ENCODE measurements around the gene TNFAIP6. TPM values are rescaled to one million over a fixed set of nuclear protein-coding genes. Genes with fewer than 3 reads are reported as not detected.

TNFAIP6 gene
- total RNA-seq, 1 donor from 2014 or later: 2.0 TPM

DNA sequence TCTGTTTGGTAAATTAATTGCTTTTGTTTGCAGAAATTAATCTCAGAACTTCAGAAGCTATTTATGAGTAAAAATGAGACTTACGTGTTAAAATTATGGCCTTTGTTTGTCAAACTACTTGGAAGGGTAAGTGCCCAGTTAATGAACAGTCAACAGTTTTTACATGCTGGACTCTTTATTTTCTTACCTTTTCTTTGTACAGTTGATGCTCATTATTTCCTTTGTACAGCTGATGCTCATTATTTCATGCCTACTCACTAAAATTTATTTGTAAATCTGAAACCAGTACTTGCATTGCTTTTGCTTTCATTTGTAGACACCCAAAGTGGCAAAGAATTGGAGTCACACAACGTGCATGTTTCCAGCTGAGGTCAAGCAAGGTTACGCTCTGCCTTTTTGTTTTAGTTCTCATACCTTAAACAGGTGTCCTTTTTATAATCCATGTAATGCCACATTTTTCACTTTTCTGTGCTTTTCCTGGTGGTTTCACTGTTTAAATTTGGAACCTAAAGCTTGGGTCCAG is 65.6 kb downstream of the TNFAIP6 start:
- Histone ChIP-seq H3K4me3 (no peak overlapping the region), H3K36me3 (peaks cover 0 to 39% of the 10 kb centered on the region in 2 donors), H3K27me3 (no peaks in the 10 kb centered on the region), H3K9me3 (no peaks in the 10 kb centered on the region), H3K27ac (no peak overlapping the region), H3K4me1 (no peaks in the 10 kb centered on the region)
- intact Hi-C loops (cut with DNase I): no loop called here
- TF ChIP-seq, protein P1, sequence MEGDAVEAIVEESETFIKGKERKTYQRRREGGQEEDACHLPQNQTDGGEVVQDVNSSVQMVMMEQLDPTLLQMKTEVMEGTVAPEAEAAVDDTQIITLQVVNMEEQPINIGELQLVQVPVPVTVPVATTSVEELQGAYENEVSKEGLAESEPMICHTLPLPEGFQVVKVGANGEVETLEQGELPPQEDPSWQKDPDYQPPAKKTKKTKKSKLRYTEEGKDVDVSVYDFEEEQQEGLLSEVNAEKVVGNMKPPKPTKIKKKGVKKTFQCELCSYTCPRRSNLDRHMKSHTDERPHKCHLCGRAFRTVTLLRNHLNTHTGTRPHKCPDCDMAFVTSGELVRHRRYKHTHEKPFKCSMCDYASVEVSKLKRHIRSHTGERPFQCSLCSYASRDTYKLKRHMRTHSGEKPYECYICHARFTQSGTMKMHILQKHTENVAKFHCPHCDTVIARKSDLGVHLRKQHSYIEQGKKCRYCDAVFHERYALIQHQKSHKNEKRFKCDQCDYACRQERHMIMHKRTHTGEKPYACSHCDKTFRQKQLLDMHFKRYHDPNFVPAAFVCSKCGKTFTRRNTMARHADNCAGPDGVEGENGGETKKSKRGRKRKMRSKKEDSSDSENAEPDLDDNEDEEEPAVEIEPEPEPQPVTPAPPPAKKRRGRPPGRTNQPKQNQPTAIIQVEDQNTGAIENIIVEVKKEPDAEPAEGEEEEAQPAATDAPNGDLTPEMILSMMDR (IDR thresholded peaks at IDR 0.05): no peak
- TF ChIP-seq POLR2AphosphoS5 (IDR thresholded peaks at IDR 0.05; ENCODE audit: insufficient read depth in 1 of 2, low read depth in 1 of 2): no peak
- TF ChIP-seq POLR2A (IDR thresholded peaks at IDR 0.05): no peak
- no peak for DNase-seq (ENCODE audit: extremely low spot score in 2 of 2)

DNA sequence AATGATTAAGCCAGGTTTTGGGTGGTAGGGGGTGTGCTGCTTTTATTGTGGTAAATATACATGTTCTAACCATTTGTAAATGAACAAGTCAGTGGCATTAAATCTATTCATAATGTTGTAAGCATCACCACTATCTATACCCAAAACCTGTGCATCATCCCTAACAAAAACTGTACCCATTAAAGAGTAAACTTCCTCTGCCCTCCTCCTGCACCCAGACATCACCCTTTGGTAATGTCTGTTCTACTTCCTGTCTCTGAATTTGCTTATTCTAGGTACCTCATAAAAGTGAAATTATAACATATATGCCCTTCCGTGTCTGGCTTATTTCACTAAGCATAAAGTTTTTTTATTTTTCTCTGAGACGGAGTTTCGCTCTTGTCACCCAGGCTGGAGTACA is 66.4 kb downstream of the TNFAIP6 start:
- no peak for DNase-seq (ENCODE audit: extremely low spot score in 2 of 2)
- no peak for TF ChIP-seq POLR2A (IDR thresholded peaks at IDR 0.05)
- TF ChIP-seq POLR2AphosphoS5 (IDR thresholded peaks at IDR 0.05; ENCODE audit: insufficient read depth in 1 of 2, low read depth in 1 of 2): no peak
- Histone ChIP-seq H3K27ac (no peak overlapping the region), H3K4me3 (no peak overlapping the region), H3K9me3 (no peaks in the 10 kb centered on the region), H3K36me3 (peaks cover 0 to 39% of the 10 kb centered on the region in 2 donors), H3K4me1 (no peaks in the 10 kb centered on the region), H3K27me3 (no peaks in the 10 kb centered on the region)
- intact Hi-C loops (cut with DNase I): no loop called here

Small RNA genes lying within 50 kb of the gene (microRNA-seq; reads per million reads assigned to microRNA genes)
- gene MIR4773-1 (ENCODE audit: borderline number of aligned reads, borderline replicate concordance) (not detected), gene MIR4773-2 (ENCODE audit: borderline number of aligned reads, borderline replicate concordance) (not detected)

Small RNA genes lying within 50 kb of the gene (small RNA-seq; reads per million reads assigned to genes)
- gene MIR4773-1 (not detected), gene RN7SL124P (not detected)

Other genes with a start within 250 kb of the TNFAIP6 start
- 3.9 TPM for gene RBM43, start 95.7 kb upstream of the TNFAIP6 start, total RNA-seq
- 9.3 TPM for gene NMI, start 67.9 kb upstream of the TNFAIP6 start, total RNA-seq
- 31.7 TPM for gene RIF1, start 52.3 kb downstream of the TNFAIP6 start, total RNA-seq